GM12891 (cell line): ENCODE results near the gene TANC1.

Experiments
- POLR2AphosphoS5 ChIP-seq: IDR thresholded peaks from 2 replicates; pipeline ENCODE4 v1.6.1; 2011; ENCODE audit warnings: low read depth, low read length, control low read depth
- SPI1 ChIP-seq: IDR thresholded peaks from 2 replicates; pipeline ENCODE4 v1.6.1; 2011; ENCODE audit warnings: low read depth, low read length, control low read depth

GRCh38 chr2:159133797-159134196 is 165.4 kb downstream of the TANC1 start:
- TF ChIP-seq POLR2AphosphoS5 (no peak), SPI1 (no peak)
